G401.6 (cell line): ENCODE data around the gene WASHC1.
"Not testable (repeated sequence)": the region's sequence is repeated elsewhere in the genome, so short reads cannot be mapped to it uniquely, and the experiment has no call there.

Experiments
- FAIRE-seq: peaks from 2 replicates; lab custom pipeline; 2012; peaks lifted over from hg19 to GRCh38; lab: Jason Lieb, UNC

Gene WASHC1

DNA sequence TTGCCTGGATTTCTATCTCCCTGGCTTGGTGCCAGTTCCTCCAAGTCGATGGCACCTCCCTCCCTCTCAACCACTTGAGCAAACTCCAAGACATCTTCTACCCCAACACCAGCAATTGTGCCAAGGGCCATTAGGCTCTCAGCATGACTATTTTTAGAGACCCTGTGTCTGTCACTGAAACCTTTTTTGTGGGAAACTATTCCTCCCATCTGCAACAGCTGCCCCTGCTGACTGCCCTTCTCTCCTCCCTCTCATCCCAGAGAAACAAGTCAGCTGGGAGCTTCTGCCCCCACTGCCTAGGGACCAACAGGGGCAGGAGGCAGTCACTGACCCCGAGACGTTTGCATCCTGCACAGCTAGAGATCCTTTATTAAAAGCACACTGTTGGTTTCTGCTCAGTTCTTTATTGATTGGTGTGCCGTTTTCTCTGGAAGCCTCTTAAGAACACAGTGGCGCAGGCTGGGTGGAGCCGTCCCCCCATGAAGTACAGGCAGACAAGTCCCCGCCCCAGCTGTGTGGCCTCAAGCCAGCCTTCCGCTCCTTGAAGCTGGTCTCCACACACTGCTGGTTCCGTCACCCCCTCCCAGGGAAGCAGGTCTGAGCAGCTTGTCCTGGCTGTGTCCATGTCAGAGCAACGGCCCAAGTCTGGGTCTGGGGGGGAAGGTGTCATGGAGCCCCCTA, 15.0 kb downstream of the WASHC1 start:
- FAIRE-seq = not testable (repeated sequence)

DNA sequence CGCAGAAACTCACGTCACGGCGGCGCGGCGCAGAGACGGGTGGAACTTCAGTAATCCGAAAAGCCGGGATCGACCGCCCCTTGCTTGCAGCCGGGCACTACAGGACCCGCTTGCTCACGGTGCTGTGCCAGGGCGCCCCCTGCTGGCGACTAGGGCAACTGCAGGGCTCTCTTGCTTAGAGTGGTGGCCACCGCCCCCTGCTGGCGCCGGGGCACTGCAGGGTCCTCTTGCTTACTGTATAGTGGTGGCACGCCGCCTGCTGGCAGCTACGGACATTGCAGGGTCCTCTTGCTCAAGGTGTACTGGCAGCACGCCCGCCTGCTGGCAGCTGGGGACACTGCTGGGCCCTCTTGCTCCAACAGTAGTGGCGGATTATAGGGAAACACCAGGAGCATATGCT, 18.1 kb downstream of the WASHC1 start:
- FAIRE-seq = not testable (repeated sequence)

DNA sequence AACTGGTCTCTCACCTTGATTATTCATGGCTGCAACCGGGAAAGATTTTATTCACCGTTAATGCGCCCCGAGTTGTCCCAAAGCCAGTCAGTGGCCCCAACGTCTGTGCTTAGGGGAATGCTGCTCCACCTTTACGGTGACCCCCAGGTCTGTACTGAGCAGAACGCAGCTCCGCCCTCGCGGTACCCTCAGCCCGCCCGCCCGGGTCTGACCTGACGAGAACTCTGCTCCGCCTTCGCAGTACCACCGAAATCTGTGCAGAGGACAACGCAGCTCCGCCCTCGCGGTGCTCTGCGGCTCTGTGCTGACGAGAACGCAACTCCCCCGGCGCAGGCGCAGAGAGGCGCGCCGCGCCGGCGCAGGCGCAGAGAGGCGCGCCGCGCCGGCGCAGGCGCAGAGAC, 18.6 kb downstream of the WASHC1 start:
- FAIRE-seq = not testable (repeated sequence)

DNA sequence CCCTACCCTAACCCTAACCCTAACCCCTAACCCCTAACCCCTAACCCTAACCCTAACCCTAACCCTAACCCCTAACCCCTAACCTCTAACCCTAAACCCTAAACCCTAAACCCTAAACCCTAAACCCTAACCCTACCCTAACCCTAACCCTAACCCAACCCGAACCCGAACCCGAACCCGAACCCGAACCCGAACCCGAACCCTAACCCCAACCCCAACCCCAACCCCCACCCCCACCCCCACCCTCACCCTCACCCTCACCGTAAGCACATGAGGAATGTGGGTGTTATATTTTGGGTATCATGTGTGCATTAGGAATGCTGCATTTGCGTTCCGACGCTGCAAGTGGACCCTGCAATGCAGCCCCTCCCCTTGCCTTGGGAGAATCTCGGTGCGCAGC, 19.0 kb downstream of the WASHC1 start:
- FAIRE-seq = not testable (repeated sequence)
